GM19240 (cell line): ENCODE data around the gene TUBA1B.
"Not testable (repeated sequence)": the region's sequence is repeated elsewhere in the genome, so short reads cannot be mapped to it uniquely, and the experiment has no call there.

Source experiments
- DNase-seq: peaks from one replicate; pipeline ENCODE4 v3.0.0; 2011; ENCODE audit warnings: low spot score; ENCODE audit not compliant: insufficient read length

Gene TUBA1B

DNA sequence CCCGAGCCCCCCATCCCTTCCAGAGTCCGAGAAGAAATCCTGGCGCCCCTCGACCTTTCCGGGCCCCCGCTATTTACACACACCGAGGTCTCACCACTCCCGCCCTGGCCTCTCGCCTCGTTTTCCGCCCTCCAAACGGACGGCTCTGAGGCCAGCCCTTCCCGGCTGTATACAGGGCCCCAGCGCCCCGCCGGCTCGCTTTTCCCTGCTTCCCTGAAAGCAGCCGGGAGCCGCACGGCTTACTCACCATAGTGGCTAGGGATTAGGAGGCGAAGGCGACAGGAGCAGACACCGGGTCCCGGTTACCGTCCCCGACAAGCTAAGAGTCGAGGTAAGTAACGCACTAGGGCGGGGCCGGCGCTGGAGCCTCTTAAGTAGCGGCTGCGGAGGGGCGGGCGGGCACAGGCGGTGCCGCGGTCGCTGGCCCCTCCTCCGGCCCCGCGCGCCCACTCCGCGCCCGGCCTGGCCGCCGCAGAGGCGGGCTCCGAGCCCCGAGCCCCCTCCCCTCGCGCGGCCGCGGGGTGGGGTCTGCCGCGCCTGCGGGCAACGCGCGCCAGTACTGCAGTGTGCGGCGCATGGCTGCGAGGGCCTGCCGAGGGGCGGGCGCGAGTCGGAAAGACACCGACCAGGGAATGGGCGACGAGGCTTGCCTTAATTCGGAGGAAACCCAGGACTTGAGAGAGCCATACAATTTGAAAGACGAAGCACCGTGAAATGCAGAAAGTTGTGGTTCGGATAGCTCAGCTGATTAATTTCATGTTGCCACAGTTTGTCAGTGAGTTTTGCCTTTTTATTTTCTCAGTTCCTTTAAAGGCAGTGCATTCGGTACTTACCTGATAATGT is at the start of gene TUBA1B:
TSS of gene TUBA1B (minus strand) at position 345 of the 843 bp plus-strand sequence. CDS start at position 250, 95 bp downstream.
- peak; percentile 66 for DNase-seq

DNA sequence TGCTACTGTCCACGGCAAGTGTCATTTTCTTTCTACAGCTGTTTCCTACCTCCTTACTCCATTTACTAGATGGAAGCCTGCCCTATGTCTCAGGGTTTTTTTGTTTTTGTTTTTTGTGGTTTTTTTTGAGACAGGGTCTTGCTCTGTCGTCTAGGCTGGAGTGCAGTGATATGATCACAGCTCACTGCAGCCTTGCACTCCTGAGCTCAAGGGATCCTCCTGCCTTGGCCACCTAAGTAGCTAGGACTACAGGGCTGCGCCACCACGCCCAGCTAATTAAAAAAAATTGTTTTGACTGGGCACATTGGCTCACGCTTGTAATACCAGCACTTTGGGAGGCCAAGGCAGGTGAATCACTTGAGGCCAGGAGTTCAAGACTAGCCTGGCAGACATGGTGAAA is 43.0 kb upstream of the TUBA1B start:
- DNase-seq, result no peak

DNA sequence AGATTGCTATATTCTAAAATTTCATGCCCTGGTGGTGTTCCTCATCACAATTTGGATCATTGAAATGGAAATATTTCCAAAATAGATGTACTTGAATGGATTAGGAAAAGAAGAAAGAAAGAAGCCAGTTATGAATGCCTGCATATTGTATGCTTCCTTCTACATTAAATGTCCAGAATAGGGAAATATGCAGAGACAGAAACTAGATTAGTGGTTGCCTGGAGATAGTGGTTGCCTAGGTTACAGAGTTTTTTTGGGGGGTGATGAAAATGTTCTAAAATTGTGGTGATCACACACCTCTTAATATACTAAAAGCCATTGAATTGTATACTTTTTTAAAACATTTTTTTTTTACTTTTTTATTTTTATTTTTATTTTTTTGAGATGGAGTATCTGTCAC is 39.7 kb upstream of the TUBA1B start:
- DNase-seq, result no peak

DNA sequence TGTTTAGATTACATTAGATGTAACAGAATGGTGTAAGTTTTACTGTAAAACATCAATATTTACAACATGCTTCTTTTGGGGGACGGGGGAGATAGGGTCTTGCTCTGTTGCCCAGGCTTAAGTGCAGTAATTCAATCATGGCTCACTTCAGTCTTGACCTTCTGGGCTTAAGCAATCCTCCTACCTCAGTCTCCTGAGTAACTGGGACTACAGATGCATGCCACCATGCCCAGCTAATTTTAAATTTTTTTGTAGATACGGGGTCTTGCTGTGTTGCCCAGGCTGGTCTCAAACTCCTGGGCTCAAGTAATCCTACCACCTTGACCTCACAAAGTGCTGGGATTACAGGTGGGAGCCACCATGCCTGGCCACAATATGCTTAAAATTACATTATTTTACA is 33.9 kb upstream of the TUBA1B start:
- DNase-seq, result no peak

DNA sequence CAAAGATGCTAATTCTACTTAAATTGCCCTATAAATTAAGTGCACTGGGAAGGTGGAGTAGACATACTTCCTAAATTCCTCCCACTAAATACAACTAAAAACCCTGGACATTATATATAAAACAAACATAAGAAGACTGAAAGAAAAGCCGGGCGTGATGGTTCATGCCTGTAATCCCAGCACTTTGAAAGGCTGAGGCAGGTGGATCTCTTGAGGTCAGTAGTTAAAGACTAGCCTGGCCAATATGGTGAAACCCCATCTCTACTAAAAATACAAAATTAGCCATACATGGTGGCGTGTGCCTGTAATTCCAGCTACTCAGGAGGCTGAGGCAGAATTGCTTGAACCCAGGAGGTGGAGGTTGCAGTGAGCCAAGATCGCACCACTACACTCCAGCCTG is 30.7 kb upstream of the TUBA1B start:
- DNase-seq, result not testable (repeated sequence)

DNA sequence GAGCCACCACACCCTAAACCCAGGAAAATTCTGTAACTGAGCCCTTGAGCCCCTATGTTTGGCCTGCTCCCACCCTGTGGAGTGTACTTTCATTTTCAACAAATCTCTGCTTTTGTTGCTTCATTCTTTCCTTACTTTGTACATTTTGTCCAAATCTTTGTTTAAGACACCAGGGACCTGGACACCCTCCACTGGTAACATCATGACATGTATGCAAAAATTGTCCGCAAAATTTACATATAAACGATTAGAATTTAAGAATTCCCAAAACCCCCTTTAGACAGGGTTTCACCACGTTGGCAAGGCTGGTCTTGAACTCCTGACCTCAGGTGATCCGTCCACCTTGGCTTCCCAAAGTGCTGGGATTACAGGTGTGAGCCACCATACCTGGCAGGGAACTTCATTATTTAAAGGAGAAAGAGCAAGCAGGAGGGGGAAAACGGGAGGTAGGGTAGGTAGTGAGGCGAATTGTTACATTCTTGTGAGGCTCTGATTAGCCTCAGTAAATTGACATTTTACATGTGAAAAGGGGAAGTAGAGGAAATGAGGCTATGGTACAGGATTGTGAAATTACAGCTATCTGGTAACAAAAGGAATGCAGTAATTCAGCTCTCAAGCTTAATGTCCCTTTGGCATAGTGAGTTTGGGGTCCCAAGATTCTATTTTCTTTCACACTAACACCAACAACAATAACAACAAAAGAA is 30.0 kb upstream of the TUBA1B start:
- DNase-seq, result no peak

DNA sequence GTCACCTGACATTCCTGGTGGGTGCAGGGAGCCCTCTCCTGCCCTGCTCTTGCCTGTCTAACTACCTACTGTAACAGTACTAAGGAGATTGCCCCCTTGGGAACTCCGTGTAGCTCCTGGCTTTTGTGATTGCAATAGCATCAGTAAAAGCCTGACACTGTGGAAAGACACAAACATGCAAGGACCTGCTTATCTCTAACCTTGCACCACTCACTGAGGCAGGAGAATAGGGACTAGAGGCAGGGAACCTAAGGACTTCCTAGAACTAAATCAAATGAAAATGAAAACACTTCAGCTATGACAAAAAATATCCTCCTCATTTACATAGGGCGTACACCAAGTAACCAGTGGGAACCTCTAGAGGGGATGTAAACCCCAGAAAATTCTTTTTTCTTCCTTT is 29.2 kb upstream of the TUBA1B start:
- no peak for DNase-seq

DNA sequence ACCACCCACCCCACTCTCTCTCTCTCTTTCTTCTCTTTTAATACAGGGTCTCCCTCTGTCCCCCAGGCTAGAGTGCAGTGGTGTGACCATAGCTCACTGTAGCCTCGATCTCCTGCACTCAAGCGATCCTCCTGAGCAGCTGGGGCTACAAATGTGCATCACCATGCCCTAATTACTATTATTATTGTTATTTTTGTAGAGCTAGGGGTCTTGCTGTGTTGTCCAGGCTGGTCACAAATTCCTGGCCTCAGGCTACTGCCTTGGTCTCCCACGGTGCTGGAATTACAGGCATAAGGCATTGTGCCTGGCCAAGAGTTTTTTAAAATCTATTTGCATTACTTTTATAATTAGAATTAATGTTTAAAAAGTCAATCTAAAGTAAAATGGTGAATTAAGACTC is 23.0 kb upstream of the TUBA1B start:
- DNase-seq, result no peak

DNA sequence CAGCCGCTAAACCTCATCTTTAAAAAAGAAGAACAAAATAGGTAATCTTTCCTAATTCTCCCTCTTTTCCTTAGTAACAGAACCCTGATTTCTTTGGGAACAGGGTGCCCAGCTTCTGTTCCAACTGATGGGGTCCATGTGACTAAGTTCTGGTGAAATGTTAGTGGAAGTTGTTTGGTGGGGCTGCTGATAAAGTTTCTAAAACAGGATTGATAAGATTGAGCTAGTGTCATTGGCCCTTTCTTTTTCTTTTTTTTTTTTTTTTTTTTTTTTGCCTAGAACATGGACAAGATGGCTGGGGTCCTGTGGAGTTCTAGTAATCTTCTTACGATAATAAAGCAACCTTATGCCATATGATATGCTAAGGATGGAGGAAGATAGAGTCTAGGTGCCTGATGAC is 16.2 kb upstream of the TUBA1B start:
- DNase-seq, result no peak

DNA sequence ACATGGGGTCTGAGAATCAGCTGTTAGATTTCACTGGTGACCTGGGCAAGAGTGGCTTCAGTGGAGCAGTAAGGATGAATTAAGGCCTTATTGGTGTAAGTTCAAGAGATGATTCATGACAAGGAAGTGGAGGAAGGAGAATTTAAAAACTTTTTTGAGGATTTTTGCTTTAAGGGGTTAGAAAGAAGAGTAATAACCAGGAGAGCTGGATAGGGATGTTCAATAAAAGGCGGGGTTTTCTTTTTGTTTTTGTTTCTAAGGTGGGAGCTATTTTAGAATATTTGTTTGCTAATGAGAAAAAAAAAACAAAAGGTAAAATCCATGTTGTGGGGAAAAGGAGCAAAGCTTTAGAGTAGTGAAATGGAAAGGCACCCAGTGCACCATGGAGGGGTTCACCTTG is 15.2 kb upstream of the TUBA1B start:
- DNase-seq, result no peak

DNA sequence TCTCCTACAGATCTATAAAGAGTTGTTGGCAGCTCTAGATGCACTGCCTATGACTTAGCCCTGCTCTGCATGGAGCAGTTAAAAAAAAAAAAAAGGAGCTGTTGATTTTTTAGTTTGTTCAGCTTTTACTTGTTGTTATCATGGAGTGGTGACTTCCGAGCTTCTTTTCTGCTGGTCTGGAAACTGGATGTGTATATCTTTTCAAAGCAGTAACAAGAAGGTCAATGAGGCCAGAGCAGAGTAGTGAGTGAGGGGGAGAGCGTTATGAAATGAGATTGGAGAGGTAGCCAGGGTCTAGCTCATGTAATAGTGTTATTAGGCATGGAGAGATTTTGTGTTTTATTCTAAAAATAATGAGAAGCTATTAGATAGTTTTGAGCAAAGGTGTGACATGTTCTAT is 13.2 kb upstream of the TUBA1B start:
- DNase-seq, result no peak

DNA sequence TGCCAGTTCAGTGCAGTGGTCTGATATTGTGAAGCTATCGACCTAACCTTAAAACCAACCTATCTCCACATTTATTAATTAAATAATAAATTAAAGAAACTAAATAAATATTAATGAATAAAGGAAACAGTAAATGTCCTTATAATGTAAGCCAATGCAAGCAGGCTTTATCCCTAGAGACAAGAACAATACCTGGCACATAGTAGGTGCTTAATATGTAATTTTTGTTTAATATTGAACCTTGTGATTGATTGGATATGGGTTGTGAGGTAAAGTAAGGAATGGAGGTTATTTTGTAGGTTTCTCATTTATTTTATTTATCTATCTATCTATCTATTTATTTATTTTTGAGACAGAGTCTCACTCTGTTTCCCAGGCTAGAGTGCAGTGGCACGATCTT is 7.8 kb upstream of the TUBA1B start:
- DNase-seq, result no peak

DNA sequence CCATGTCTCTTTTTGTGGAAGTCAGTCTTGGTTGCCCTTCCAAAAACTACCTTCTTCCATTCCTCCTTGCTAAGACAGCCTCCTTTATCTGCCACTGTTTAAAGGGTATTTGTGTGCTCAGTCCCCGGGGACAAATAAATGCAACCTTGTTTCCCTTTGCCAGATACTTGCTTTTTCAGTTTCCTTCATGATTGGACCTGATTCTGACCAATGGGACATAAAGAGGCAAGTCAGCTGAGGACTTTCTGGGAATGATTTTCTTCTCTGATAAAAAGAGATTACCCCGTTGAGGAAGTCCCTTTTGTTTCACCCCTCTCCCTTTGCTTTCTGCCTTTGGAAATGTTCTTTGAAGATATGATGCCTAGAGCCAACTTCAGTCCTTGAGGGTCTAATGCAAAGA is 7.4 kb upstream of the TUBA1B start:
- no peak for DNase-seq

DNA sequence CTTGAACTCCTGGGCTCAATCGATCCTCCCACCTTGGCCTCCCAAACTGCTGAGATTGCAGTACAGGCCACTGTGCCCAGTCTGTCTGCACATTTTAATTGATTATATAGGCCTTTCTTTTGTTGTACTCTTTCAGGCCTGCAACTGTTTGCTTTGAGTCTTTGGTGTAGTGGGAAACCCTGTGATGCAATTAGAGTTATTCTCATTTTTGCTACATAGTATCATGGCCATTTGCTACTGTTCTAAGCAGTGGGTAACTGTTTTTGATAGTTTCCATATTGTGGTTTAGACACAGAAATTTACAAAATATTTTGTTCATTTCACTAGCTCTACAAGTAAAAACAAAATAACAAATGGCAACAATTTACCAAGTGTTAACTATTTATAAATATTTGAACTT is 6.3 kb upstream of the TUBA1B start:
- DNase-seq, result no peak

DNA sequence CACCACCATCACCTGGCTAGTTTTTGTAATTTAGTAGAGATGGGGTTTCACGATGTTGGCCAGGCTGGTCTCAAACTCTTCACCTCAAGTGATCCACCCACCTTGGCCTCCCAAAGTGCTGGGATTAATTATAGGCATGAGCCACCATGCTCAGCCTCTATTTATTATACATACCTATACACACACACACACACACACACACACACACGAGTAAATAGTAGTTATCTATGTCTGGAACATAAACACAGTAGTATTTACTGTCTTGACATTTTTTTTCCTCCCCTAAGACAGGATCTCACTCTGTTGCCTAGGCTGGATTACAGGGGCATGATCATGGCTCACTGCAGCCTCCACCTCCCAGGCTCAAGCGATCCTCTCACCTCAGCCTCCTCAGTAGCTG is 5.8 kb upstream of the TUBA1B start:
- DNase-seq, result not testable (repeated sequence)

DNA sequence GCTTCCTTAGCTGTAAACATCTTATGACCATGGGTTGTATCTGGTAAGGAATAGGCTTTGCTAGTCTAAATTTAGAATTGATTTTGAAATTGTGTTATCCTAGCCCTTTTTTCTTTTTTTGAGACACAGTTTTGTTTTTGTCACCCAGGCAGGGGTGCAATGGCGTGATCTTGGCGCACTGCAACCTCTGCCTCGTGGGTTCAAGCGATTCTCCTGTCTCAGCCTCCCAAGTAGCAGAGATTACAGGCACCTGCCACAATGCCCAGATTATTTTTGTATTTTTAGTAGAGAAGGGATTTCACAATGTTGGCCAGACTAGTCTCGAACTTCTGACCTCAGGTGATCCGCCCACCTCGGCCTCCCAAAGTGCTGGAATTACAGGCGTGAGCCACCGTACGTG is 2.4 kb upstream of the TUBA1B start:
- DNase-seq, result no peak

DNA sequence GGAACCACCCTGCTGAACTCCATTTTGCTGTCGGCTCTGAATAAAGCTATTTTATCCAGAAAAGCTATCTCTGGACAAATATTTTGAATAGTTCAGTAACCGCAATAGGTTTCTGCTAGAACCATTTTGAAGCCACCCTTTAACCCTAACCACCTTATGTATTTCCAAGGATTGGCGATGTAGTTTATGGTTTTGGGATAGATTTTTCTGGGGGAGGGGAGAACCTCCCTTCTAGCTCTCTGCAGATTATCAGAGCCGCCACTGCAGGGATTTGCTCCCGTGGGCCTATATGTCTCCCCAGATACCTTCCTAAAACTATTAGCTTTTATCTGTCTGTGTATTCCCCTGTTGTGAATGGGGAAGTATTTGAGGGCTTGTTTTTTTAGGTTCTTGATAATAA is 1.8 kb upstream of the TUBA1B start:
- no peak for DNase-seq

DNA sequence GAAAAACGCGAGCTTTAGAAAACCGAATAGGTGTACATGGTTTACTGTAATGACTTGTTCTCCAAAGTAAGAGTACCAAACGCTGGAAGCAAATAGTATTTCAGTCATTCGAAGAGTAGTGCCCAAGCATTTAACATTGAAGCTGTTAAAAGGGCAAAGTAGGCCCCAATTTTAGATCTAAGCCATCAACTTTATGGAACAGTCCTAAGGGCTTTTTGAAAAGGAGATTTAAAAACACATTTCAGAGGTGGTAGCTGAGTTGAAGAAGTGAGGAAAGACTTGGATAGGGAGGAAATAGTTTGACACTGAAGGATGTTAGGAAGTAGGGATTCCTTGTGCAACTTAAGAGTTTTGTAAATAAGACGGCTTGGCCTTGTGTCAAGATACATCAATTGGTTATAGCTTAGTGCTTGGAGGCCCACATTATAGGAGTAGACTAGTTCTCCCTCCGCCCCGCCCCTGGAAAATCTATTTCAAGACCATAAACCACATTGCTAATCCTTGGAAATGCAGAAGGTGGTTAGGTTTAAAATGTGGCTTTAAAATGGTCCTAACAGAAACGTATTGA is 783 bp upstream of the TUBA1B start:
- no peak for DNase-seq

DNA sequence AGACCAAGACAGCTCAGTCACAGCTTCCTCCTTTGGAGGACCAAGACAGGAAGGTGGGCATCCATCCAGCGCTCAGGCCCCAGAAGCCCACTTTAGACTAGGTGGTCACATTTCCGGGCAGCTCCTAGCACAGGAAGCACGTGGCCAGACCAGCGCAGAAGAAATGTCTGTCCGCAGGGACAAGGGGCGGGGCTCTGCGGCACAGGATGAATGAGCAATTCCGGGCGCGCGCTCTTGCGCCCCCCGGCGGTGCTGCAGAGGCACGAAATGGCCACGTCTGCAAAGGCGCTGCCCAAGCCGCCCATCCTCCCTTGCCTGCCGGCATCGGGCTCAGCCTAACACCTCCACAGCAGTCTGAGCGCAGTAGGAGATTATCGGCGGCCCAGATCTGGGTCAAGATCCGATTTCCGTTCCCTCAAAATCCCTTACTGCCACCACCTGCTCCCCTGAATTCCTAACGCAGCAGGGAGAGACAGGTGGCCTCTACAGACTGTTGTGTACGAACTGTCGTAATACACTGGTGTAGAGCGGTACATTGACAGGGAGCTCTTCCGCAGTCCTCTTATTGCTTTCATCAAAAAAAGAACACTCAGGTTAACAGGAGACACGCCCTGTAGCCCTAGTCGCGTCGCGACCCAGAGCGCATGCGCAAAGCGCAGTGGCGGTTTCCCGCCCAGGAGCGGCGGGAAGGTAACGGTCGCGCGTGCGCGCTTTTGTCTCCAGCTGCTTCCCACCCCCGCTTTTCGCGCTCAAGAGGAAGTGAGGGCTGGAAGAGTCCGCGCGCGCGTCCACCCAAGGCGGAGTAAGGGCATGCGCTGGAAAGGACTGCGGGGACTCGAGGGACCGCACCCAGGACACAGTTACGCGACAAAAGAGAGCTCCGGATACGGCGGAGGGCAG is 794 bp downstream of the TUBA1B start:
- DNase-seq, result peak; percentile 79

DNA sequence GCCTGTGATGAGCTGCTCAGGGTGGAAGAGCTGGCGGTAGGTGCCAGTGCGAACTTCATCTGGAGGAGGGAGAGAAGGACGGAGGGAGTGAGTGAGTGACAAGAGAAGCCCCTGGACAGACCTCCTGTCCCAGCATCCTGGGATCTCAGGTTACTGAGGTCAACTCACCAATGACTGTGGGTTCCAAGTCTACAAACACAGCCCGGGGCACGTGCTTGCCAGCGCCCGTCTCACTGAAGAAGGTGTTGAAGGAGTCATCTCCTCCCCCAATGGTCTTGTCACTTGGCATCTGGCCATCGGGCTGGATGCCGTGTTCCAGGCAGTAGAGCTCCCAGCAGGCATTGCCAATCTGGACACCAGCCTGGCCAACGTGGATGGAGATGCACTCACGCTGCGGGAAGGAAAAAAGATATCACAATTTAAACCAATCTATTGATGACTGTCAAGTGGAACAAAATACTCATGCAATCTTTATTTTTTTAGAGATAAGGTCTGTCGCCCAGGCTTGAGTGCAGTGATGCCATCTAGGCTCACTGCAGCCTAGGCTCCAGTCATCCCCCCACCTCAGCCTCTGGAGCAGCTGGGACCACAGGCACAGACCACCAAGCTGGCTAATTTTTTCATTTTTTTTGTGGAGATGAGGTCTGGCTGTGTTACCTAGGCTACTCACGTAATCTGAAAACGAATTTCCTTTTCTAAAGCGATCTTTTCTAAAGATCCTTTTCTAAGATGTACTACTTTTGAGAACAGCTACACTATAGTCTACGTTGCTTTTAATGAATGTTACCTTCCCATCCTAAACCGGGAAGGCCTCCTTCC is 1.7 kb downstream of the TUBA1B start:
- no peak for DNase-seq

DNA sequence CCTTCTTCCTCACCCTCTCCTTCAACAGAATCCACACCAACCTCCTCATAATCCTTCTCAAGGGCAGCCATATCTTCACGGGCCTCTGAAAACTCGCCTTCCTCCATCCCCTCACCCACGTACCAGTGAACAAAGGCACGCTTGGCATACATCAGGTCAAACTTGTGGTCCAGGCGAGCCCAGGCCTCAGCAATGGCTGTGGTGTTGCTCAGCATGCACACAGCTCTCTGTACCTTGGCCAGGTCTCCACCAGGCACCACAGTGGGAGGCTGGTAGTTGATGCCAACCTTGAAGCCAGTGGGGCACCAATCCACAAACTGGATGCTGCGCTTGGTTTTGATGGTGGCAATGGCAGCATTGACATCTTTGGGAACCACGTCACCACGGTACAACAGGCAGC is 3.2 kb downstream of the TUBA1B start:
- DNase-seq, result not testable (repeated sequence)
